ENCODE measurements around the gene ASXL2.
A peak's percentile ranks its signal among the peaks of the same experiment; 100 is the strongest.
"Not testable (repeated sequence)": the region's sequence is repeated elsewhere in the genome, so short reads cannot be mapped to it uniquely, and the experiment has no call there.

The ASXL2 gene

DNA sequence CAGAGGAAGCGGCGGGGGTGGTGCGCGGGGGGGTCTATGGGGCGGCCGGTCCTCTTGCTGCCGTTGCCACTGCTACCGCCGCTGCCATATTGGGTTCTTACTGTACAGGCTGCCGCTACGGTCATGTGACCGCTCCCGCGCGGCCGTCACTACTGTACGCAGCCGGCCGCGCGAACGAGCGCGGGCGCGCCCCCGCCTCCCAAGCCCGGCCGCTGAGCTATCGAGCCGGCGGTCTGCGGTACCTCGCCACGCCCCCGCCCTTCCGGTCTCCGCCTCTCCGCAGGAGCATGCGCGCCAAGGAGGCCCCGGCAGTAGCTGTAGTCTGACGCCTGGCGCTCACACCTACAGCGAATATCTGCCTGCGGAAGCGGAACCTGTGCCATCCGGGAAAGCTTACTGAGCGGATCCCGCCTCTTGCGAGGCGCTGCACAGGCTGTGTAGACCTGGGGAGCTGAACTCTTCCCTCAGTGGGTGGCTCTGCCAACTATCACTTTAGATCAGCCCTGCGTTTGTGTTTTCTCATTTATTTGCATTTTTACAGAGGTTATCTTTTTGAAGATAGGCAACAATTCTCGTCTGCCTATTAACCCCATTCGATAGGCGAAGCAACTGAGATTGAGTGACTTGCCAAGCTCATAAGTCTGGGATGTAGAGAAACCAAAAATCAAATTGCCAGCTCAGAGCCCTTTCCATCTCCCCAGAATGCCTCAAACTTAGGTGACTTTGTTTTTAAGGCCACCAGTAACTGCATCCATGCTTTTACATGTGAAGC, at the start of gene ASXL2:
Gene ASXL2 (minus strand): TSS at position 127 of the 772 bp plus-strand sequence. CDS start 265 bp downstream, outside the sequence.
- Mint-ChIP-seq H3K27me3 (no peaks in the 10 kb centered on the region), H3K36me3 (peaks cover 16% of the 10 kb centered on the region), H3K4me3 (peak within 1 kb of the TSS; percentile 98), H3K4me1 (peaks cover 34% of the 10 kb centered on the region), H3K9me3 (no peaks in the 10 kb centered on the region), H3K27ac (peak within 1 kb of the TSS; percentile 100)
- DNase-seq: peak; percentile 97
- CTCF ChIA-PET: interaction anchor here (1.0 to 2.1 kb wide), 4 partner anchors 21 to 306 kb away, joined by 3 to 18 read pairs (median 4); no protein-coding TSS in a partner anchor

DNA sequence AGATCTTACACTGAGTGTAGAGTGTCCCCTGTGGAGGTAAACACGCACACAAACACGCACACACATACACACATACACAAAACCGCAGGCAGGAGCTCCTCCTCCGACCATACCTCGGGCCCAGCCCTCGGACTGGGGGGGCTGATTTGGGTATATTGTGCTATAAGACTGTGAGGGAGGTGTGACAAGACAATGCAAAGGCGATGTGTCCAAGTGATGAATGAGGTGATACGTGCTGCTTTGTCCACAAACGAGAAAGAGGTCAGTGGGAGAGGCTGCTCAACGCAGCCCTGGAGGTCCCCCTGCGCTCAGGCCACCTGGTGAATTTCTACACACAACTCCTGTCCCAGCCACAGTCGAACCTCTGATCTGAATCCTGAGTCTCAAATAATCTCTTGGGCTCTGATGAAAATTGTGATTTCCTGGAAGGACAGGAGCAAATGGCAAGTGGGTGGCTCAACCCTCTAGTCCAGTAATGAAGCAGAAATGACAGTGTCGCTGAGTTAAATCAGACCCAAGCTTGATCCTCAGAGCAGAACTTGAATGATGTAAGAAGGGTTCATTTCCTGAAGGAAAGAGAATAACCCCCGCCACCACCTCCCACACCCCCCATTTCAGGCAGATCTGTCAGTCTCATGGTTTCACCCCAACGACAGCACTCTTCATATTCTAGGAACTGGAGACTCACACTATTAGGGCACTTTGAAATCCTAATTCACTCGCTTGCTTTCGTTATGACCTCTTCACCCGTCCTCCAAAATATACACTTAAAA, 48.9 kb upstream of the ASXL2 start:
- Mint-ChIP-seq H3K4me1 (no peaks in the 10 kb centered on the region), H3K27ac (no peak overlapping the region), H3K4me3 (no peak overlapping the region), H3K9me3 (no peaks in the 10 kb centered on the region), H3K27me3 (peaks cover 25% of the 10 kb centered on the region), H3K36me3 (no peaks in the 10 kb centered on the region)
- CTCF ChIA-PET: no interaction called here
- DNase-seq: no peak

DNA sequence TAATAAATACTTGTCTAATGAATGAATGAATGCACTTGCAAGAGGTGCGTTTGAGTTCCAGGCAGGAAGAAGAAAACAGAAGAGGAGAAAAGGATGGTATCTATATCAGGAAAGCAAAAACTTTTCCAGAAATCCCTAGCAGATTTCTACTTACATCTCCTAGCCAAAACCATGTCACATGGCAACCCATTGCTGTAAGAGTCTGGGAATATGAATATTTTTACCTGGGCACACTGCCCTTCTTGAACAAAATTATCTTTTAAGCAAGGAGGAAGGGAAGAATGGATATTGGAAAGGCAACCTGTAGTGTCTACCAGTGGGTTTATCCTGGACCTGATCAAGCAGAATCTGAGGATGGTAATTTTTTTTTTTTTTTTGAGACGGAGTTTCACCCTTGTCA, 44.2 kb upstream of the ASXL2 start:
- no peaks in the 10 kb centered on the region for H3K36me3 Mint-ChIP-seq
- H3K27me3 Mint-ChIP-seq: peaks cover 40% of the 10 kb centered on the region
- DNase-seq: no peak
- CTCF ChIA-PET: no interaction called here
- no peak overlapping the region for H3K4me3 Mint-ChIP-seq
- H3K9me3 Mint-ChIP-seq: no peaks in the 10 kb centered on the region
- peaks cover 1% of the 10 kb centered on the region for H3K4me1 Mint-ChIP-seq
- no peak overlapping the region for H3K27ac Mint-ChIP-seq

DNA sequence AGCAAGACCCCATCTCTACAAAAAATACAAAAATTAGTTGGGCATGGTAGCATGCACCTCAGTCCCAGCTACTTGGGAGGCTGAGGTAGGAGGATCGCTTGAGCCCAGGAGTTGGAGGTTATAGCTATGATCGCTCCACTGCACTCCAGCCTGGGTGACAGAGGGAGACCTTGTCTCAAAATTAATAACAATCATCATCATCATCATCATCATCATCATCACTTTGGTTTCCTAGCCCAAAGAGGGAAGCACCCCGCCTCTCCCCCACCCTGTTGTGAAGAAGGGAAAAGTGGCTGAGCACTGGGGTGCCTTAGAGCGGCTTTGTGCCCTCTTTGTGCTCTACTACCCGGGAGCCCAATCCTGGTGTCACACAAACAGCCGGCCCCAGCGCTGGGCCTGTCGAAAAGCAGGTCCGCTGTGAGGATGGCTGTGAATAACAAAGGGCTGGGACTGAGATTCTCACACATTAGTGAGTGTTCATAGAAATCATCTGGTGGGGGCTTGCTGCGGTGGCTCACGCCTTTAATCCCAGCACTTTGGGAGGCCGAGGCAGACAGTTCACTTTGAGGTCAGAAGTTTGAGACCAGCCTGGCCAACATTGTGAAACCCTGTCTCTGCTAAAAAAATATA, 42.6 kb upstream of the ASXL2 start:
- CTCF ChIA-PET: no interaction called here
- peaks cover 12% of the 10 kb centered on the region for H3K4me1 Mint-ChIP-seq
- H3K27me3 Mint-ChIP-seq: peaks cover 42% of the 10 kb centered on the region
- DNase-seq: no peak
- no peaks in the 10 kb centered on the region for H3K9me3 Mint-ChIP-seq
- H3K36me3 Mint-ChIP-seq: no peaks in the 10 kb centered on the region
- no peak overlapping the region for H3K27ac Mint-ChIP-seq
- no peak overlapping the region for H3K4me3 Mint-ChIP-seq

DNA sequence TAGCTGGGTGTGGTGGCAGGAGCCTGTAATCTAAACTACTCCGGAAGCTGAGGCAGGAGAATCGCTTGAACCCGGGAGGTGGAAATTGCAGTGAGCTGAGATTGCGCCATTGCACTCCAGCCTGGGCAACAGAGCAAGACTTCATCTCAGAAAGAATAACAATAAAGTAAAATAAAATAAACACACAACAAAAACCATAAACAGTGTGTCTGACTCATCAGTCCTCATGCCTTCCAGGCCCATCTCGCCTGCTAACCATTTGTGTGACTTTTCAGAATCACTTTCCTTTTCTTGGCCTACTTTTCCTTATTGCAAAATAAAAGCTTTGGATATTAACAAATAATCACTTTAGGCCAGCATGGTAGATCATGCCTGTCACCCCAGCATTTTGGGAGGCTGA, 42.0 kb upstream of the ASXL2 start:
- CTCF ChIA-PET: no interaction called here
- H3K36me3 Mint-ChIP-seq: no peaks in the 10 kb centered on the region

DNA sequence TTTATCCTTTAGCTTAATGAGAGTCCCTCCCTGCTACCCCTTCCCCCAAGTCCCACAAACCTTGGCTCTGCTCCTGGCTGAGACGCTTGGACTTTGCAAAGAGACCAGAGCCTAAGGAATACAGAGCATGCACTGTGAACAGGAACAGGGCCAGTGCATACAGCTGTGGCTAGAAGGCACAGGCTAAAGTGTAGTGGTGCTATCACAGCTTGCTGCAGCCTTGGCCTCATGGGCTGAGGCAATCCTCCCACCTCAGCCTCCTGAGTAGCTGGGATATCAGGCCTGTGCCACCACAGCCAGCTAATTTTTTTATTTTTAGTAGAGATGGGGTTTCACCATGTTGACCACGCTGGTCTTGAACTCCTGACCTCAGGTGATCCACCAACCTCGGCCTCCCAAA, 39.5 kb upstream of the ASXL2 start:
- no peaks in the 10 kb centered on the region for H3K9me3 Mint-ChIP-seq
- CTCF ChIA-PET: no interaction called here
- H3K36me3 Mint-ChIP-seq: no peaks in the 10 kb centered on the region
- H3K4me3 Mint-ChIP-seq: no peak overlapping the region
- H3K4me1 Mint-ChIP-seq: peaks cover 19% of the 10 kb centered on the region
- no peak overlapping the region for H3K27ac Mint-ChIP-seq
- H3K27me3 Mint-ChIP-seq: peaks cover 22% of the 10 kb centered on the region
- no peak for DNase-seq

More for the DNA sequence above, 42.0 kb upstream of the ASXL2 start:
- Mint-ChIP-seq H3K4me1 (peaks cover 14% of the 10 kb centered on the region), H3K27me3 (peaks cover 42% of the 10 kb centered on the region), H3K4me3 (no peak overlapping the region), H3K27ac (no peak overlapping the region), H3K9me3 (no peaks in the 10 kb centered on the region)
- DNase-seq: no peak

DNA sequence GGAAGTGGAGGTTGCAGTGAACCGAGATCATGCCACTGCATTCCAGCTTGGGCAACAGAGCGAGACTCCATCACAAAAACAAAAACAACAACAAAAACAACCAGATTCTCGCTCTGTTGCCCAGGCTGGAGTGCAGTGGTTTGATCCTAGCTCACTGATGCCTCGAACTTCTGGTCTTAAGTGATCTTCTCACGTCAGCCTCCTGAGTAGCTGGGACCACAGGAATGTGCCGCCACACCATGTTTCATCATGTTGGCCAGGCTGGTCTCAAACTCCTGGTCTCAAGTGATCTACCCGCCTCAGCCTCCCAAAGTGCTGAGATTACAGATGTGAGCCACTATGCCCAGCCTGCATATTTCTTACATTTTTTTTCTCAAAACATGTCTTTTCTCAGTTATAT, 39.1 kb upstream of the ASXL2 start:
- H3K36me3 Mint-ChIP-seq, H3K4me3 Mint-ChIP-seq, H3K27ac Mint-ChIP-seq, H3K9me3 Mint-ChIP-seq, DNase-seq, CTCF ChIA-PET: not testable (repeated sequence)
- H3K4me1 Mint-ChIP-seq: peaks cover 19% of the 10 kb centered on the region
- peaks cover 18% of the 10 kb centered on the region for H3K27me3 Mint-ChIP-seq

DNA sequence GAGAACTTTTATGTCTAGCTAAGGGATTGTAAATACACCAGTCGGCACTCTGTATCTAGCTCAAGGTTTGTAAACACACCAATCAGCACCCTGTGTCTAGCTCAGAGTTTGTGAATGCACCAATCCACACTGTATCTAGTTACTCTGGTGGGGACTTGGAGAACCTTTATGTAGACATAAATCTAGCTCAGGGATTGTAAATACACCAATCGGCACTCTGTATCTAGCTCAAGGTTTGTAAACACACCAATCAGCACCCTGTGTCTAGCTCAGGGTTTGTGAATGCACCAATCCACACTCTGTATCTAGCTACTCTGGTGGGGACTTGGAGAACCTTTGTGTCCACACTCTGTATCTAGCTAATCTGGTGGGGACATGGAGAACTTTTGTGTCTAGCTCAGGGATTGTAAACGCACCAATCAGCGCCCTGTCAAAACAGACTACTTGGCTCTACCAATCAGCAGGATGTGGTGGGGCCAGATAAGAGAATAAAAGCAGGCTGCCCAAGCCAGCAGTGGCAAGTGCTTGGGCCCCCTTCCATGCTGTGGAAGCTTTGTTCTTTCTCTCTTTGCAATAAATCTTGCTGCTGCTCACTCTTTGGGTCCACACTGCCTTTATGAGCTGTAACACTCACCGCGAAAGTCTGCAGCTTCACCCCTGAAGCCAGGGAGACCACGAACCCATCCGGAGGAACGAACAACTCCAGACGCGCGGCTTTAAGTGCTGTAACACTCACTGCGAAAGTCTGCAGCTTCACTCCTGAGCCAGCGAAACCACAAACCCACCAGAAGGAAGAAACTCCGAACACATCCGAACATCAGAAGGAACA, 37.9 kb upstream of the ASXL2 start:
- H3K36me3 Mint-ChIP-seq, H3K9me3 Mint-ChIP-seq: not testable (repeated sequence)
- Mint-ChIP-seq H3K4me1 (peaks cover 19% of the 10 kb centered on the region), H3K27me3 (peaks cover 14% of the 10 kb centered on the region), H3K27ac (peak overlapping the region; percentile 73), H3K4me3 (peak overlapping the region; percentile 58)
- peak; percentile 71 for DNase-seq
- CTCF ChIA-PET: interaction anchor here (0.6 to 1.2 kb wide), 2 partner anchors 65 to 75 kb away, joined by 3 to 6 read pairs; no protein-coding TSS in a partner anchor

DNA sequence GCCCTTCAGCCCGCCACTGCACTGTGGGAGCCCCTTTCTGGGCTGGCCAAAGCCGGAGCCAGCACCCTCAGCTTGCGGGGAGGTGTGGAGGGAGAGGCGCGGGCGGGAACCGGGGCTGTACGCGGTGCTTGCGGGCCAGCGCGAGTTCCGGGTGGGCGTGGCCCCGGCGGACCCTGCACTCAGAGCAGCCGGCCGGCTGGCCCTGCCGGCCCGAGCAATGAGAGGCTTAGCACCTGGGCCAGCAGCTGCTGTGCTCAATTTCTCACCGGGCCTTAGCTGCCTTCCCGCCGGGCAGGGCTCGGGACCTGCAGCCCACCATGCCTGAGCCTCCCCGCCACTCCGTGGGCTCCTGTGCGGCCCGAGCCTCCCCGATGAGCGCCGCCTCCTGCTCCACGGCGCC, 37.1 kb upstream of the ASXL2 start:
- H3K27ac Mint-ChIP-seq, H3K4me3 Mint-ChIP-seq, DNase-seq, H3K9me3 Mint-ChIP-seq, CTCF ChIA-PET, H3K27me3 Mint-ChIP-seq, H3K36me3 Mint-ChIP-seq: not testable (repeated sequence)
- peaks cover 19% of the 10 kb centered on the region for H3K4me1 Mint-ChIP-seq

DNA sequence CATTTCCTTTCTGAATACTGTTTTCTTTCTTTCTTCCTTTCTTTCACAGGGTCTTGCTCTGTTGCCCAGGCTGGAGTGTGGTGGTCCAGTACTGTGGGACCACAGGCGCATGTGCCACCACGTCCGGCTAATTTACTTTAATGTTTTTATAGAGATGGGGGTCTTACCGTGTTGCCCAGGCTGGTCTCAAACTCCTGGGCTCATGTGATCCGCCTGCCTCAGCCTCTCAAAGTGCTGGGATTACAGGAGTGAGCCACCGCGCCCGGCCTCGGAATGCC, 35.3 kb upstream of the ASXL2 start:
- CTCF ChIA-PET, H3K27ac Mint-ChIP-seq, DNase-seq, H3K4me3 Mint-ChIP-seq, H3K9me3 Mint-ChIP-seq, H3K36me3 Mint-ChIP-seq, H3K27me3 Mint-ChIP-seq: not testable (repeated sequence)
- peaks cover 19% of the 10 kb centered on the region for H3K4me1 Mint-ChIP-seq

DNA sequence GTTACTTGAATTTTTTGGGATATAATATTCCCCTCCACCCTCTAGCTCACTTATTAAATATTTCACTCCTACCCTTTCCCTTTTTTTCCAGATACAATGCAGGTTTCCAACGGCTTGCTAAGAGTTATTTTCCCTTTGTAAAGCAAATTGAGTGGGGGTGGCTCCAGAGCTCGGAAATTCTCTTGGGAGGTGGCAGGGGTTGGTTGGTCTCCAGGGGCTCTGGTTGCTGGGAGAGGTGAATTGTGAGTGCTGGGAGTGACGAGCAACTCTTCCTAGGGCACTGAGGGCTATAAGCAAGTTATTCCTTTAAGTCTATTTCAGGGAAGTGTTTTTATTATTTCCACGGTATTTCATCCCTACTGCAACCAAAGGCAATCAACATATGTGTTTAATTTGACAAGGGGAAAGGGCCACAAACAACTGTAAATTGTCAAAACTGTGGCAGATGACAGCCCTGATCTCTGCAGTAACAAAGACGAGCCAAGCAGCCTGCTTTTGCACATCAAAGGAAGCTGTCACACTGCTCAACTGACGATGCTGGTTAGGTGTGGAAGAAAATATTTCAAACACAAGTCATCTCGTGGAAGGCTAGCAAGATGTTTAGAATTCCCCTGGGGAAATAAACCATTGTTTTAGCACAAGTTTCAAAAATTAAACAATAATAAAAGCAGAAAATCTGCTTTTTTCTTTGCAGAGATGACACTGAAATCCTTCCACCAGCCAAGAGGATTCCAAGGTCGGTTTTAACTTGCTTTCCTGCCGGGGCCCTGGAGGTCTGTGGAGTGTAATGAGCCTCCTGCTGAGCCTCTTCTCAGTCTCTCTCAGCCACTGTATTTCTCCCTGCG, 34.8 kb upstream of the ASXL2 start:
- Mint-ChIP-seq H3K4me3 (no peak overlapping the region), H3K27me3 (peaks cover 7% of the 10 kb centered on the region), H3K36me3 (no peaks in the 10 kb centered on the region), H3K4me1 (peaks cover 19% of the 10 kb centered on the region), H3K27ac (no peak overlapping the region), H3K9me3 (no peaks in the 10 kb centered on the region)
- no peak for DNase-seq
- CTCF ChIA-PET: no interaction called here

DNA sequence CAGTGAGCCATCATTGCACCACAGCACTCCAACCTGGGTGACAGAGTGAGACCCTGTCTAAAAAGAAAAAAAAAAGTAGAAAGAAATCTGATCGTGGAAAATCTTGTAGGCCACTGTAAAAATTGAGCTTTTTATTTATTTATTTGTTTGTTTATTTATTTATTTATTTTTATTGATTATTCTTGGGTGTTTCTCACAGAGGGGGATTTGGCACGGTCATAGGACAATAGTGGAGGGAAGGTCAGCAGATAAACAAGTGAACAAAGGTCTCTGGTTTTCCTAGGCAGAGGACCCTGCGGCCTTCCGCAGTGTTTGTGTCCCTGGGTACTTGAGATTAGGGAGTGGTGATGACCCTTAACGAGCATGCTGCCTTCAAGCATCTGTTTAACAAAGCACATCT, 31.3 kb upstream of the ASXL2 start:
- H3K27me3 Mint-ChIP-seq, H3K9me3 Mint-ChIP-seq, DNase-seq, H3K27ac Mint-ChIP-seq, CTCF ChIA-PET, H3K4me1 Mint-ChIP-seq, H3K36me3 Mint-ChIP-seq, H3K4me3 Mint-ChIP-seq: not testable (repeated sequence)

DNA sequence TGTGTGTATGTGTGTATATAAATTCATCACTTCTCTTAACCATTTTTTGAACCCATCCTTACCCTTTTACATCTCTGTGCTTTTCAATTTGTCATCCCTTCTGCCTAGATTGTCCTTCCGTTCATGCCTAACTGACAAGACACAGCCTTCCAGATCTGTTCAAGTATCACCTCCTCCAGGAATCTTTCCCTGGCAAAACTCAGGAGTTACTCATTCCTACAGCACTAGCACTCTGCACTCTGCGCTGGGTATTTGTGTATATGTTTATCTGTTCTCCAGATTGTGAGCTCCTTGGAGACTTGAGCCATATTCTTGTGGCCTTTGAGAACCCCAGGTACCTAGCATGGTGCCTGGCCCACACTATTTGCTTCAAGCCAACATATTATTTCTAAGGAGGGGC, 26.8 kb upstream of the ASXL2 start:
- Mint-ChIP-seq H3K4me3 (no peak overlapping the region), H3K27me3 (peaks cover 3% of the 10 kb centered on the region), H3K27ac (no peak overlapping the region), H3K36me3 (no peaks in the 10 kb centered on the region), H3K9me3 (no peaks in the 10 kb centered on the region), H3K4me1 (no peaks in the 10 kb centered on the region)
- CTCF ChIA-PET: no interaction called here
- DNase-seq: no peak
